C4-2B (cell line): Measurements from ENCODE around the gene PTBP2.

Experiments used
- CTCF ChIP-seq: fragments of 450-650 bp; conservative IDR thresholded peaks from 2 replicates; pipeline ENCODE4 v1.5.1; 2017; ENCODE audit warnings: mild to moderate bottlenecking
- ZFX ChIP-seq: fragments of 450-650 bp; IDR thresholded peaks from 2 replicates; pipeline ENCODE4 v1.6.1; 2017

DNA sequence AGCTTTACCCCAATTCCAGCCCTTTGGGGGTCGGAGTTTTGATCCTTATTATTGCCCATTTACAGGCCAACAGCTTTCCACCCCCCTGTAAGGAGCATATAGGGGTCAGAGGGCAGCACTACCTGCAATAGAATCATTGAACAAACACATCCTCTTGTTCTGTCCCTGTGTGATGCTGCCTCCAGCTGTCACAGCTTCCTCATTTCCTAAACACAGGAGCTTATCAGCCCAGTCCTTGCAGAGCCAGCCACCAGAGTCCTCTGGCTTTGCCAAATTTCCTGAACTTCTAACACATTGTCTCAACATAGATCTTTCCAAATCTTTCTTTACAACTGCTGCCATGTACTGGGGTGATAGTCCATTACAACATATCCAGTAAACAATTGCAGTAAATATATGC is 32.8 kb upstream of the PTBP2 start:
- TF ChIP-seq CTCF: no peak; the same call in 1 of the 2 replicates
- no peak for TF ChIP-seq ZFX
